Measurements from ENCODE around the gene NTM.

The NTM gene

GRCh38 chr11:131691181-131692041 lies 321.0 kb downstream of the NTM start:
- no peaks in the 10 kb centered on the region for H4K20me1 ChIP-seq (ENCODE audit: insufficient read depth, low read length)
- 0 out of 2 replicates have a peak, but pooled peaks cover 2% of the 10 kb centered on the region for H3K4me1 ChIP-seq (ENCODE audit: low read length)
- no peaks in the 10 kb centered on the region for H3K79me2 ChIP-seq (ENCODE audit: low read length)
- TF ChIP-seq CTCF (IDR thresholded peaks at IDR 0.05; ENCODE audit: low read depth, low read length) (no peak), EZH2phosphoT487 (IDR thresholded peaks at IDR 0.05; ENCODE audit: low read depth) (no peak)
- H3K36me3 ChIP-seq (replicated peaks; ENCODE audit: low read depth, low read length), result no peaks in the 10 kb centered on the region
- no peak overlapping the region for H3K9ac ChIP-seq (ENCODE audit: low read length)
- H2AFZ ChIP-seq (ENCODE audit: low read depth, low read length), result no peak overlapping the region
- peaks cover 24% of the 10 kb centered on the region for H3K27me3 ChIP-seq (ENCODE audit: low read depth, low read length)
- H3K4me2 ChIP-seq (ENCODE audit: low read length), result no peak overlapping the region
- H3K9me3 ChIP-seq (ENCODE audit: insufficient read depth, low read length), result no peaks in the 10 kb centered on the region
- no peak overlapping the region for H3K27ac ChIP-seq (ENCODE audit: low read length)
- no peak overlapping the region for H3K4me3 ChIP-seq (ENCODE audit: low read length)

GRCh38 chr11:131692151-131692550 lies 321.7 kb downstream of the NTM start:
- Histone ChIP-seq H3K9ac (ENCODE audit: low read length) (no peak overlapping the region), H3K27ac (ENCODE audit: low read length) (no peak overlapping the region), H3K9me3 (ENCODE audit: insufficient read depth, low read length) (no peaks in the 10 kb centered on the region), H3K4me2 (ENCODE audit: low read length) (no peak overlapping the region), H3K79me2 (ENCODE audit: low read length) (no peaks in the 10 kb centered on the region), H3K4me3 (ENCODE audit: low read length) (no peak overlapping the region), H4K20me1 (ENCODE audit: insufficient read depth, low read length) (no peaks in the 10 kb centered on the region), H2AFZ (ENCODE audit: low read depth, low read length) (no peak overlapping the region), H3K27me3 (ENCODE audit: low read depth, low read length) (peaks cover 24% of the 10 kb centered on the region), H3K36me3 (replicated peaks; ENCODE audit: low read depth, low read length) (no peaks in the 10 kb centered on the region), H3K4me1 (ENCODE audit: low read length) (0 out of 2 replicates have a peak, but pooled peaks cover 2% of the 10 kb centered on the region)
- TF ChIP-seq CTCF (IDR thresholded peaks at IDR 0.05; ENCODE audit: low read depth, low read length) (no peak), EZH2phosphoT487 (IDR thresholded peaks at IDR 0.05; ENCODE audit: low read depth) (no peak)

DNA sequence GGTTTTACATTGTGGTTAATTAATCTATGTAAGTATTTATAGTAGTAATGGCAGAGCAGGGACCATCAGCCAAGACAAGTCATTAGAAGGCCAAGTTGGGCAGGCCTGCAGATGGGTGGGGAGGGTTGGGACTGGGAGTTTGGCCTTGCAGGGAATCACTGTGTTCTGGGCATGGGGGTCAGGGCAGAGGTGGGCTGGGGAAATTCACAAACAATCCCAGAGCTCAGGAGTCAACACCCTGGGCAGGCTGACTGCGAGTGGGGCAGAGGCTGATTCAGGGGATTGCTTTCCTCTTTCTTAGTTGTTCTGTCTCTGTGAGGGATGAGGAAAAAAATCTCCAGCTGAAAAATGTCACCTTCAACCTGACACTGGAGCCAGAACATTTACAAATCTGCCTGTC lies 322.5 kb downstream of the NTM start:
- Histone ChIP-seq H3K4me1 (ENCODE audit: low read length) (0 out of 2 replicates have a peak, but pooled peaks cover 2% of the 10 kb centered on the region), H3K9me3 (ENCODE audit: insufficient read depth, low read length) (no peaks in the 10 kb centered on the region), H2AFZ (ENCODE audit: low read depth, low read length) (no peak overlapping the region), H3K9ac (ENCODE audit: low read length) (no peak overlapping the region), H3K79me2 (ENCODE audit: low read length) (no peaks in the 10 kb centered on the region), H3K27ac (ENCODE audit: low read length) (no peak overlapping the region), H4K20me1 (ENCODE audit: insufficient read depth, low read length) (no peaks in the 10 kb centered on the region), H3K27me3 (ENCODE audit: low read depth, low read length) (peaks cover 24% of the 10 kb centered on the region), H3K4me3 (ENCODE audit: low read length) (no peak overlapping the region), H3K36me3 (replicated peaks; ENCODE audit: low read depth, low read length) (no peaks in the 10 kb centered on the region), H3K4me2 (ENCODE audit: low read length) (no peak overlapping the region)
- no peak for TF ChIP-seq EZH2phosphoT487 (IDR thresholded peaks at IDR 0.05; ENCODE audit: low read depth)

GRCh38 chr11:131693756-131694155 lies 323.3 kb downstream of the NTM start:
- Histone ChIP-seq H3K27me3 (ENCODE audit: low read depth, low read length) (peaks cover 24% of the 10 kb centered on the region), H2AFZ (ENCODE audit: low read depth, low read length) (no peak overlapping the region), H3K79me2 (ENCODE audit: low read length) (no peaks in the 10 kb centered on the region), H3K27ac (ENCODE audit: low read length) (no peak overlapping the region), H4K20me1 (ENCODE audit: insufficient read depth, low read length) (no peaks in the 10 kb centered on the region), H3K9me3 (ENCODE audit: insufficient read depth, low read length) (no peaks in the 10 kb centered on the region), H3K4me3 (ENCODE audit: low read length) (no peak overlapping the region), H3K9ac (ENCODE audit: low read length) (no peak overlapping the region), H3K36me3 (replicated peaks; ENCODE audit: low read depth, low read length) (no peaks in the 10 kb centered on the region), H3K4me1 (ENCODE audit: low read length) (no peaks in the 10 kb centered on the region), H3K4me2 (ENCODE audit: low read length) (no peak overlapping the region)
- TF ChIP-seq EZH2phosphoT487 (IDR thresholded peaks at IDR 0.05; ENCODE audit: low read depth), result no peak
- TF ChIP-seq CTCF (IDR thresholded peaks at IDR 0.05; ENCODE audit: low read depth, low read length), result no peak

Measured in OCI-LY3 (cell line).